Measurements from ENCODE around the gene TMEM106B.

Gene TMEM106B

GRCh38 chr7:12258074-12258473, 47.0 kb downstream of the TMEM106B start:
- Histone ChIP-seq H3K9me3 (ENCODE audit: control insufficient read depth, insufficient read depth, low read length) (no peaks in the 10 kb centered on the region), H3K27me3 (ENCODE audit: control insufficient read depth, low read length) (no peaks in the 10 kb centered on the region), H3K4me2 (ENCODE audit: low read length) (no peak overlapping the region), H3K9me2 (replicated peaks; ENCODE audit: control insufficient read depth, low read length) (no peaks in the 10 kb centered on the region), H3F3A (ENCODE audit: control insufficient read depth, insufficient read depth) (no peaks in the 10 kb centered on the region), H3K4me3 (ENCODE audit: low read length) (no peak overlapping the region), H4K20me1 (ENCODE audit: control insufficient read depth, insufficient read depth, low read depth, low read length) (no peaks in the 10 kb centered on the region), H3K27ac (ENCODE audit: low read depth, low read length) (no peak overlapping the region), H3K79me2 (ENCODE audit: control insufficient read depth, low read length) (no peaks in the 10 kb centered on the region), H3K4me1 (ENCODE audit: control insufficient read depth, low read length) (peaks cover 3% of the 10 kb centered on the region; the same call in 1 of the 2 replicates), H3K36me3 (ENCODE audit: control insufficient read depth, low read length) (no peaks in the 10 kb centered on the region)
- TF ChIP-seq CTCF (IDR thresholded peaks at IDR 0.05; ENCODE audit: low read depth, low read length, poor library complexity, severe bottlenecking), result no peak
- TF ChIP-seq EZH2phosphoT487 (IDR thresholded peaks at IDR 0.05; ENCODE audit: borderline replicate concordance, low read length), result no peak

GRCh38 chr7:12267542-12267941, 56.4 kb downstream of the TMEM106B start:
- H3K9me3 ChIP-seq (ENCODE audit: control insufficient read depth, insufficient read depth, low read length), result no peaks in the 10 kb centered on the region
- TF ChIP-seq CTCF (IDR thresholded peaks at IDR 0.05; ENCODE audit: low read depth, low read length, poor library complexity, severe bottlenecking) (no peak), EZH2phosphoT487 (IDR thresholded peaks at IDR 0.05; ENCODE audit: borderline replicate concordance, low read length) (no peak)
- no peaks in the 10 kb centered on the region for H4K20me1 ChIP-seq (ENCODE audit: control insufficient read depth, insufficient read depth, low read depth, low read length)
- no peak overlapping the region for H3K4me3 ChIP-seq (ENCODE audit: low read length)
- H3K9me2 ChIP-seq (replicated peaks; ENCODE audit: control insufficient read depth, low read length), result no peaks in the 10 kb centered on the region
- no peak overlapping the region for H3K27ac ChIP-seq (ENCODE audit: low read depth, low read length)
- H3K79me2 ChIP-seq (ENCODE audit: control insufficient read depth, low read length), result no peaks in the 10 kb centered on the region
- H3K4me2 ChIP-seq (ENCODE audit: low read length), result no peak overlapping the region
- H3K36me3 ChIP-seq (ENCODE audit: control insufficient read depth, low read length), result no peaks in the 10 kb centered on the region
- no peaks in the 10 kb centered on the region for H3F3A ChIP-seq (ENCODE audit: control insufficient read depth, insufficient read depth)
- no peaks in the 10 kb centered on the region for H3K27me3 ChIP-seq (ENCODE audit: control insufficient read depth, low read length)
- H3K4me1 ChIP-seq (ENCODE audit: control insufficient read depth, low read length), result no peaks in the 10 kb centered on the region

- Histone ChIP-seq H3K4me1 (ENCODE audit: control insufficient read depth, low read length) (no peaks in the 10 kb centered on the region), H4K20me1 (ENCODE audit: control insufficient read depth, insufficient read depth, low read depth, low read length) (no peaks in the 10 kb centered on the region), H3K27me3 (ENCODE audit: control insufficient read depth, low read length) (no peaks in the 10 kb centered on the region), H3K9me3 (ENCODE audit: control insufficient read depth, insufficient read depth, low read length) (no peaks in the 10 kb centered on the region), H3K9me2 (replicated peaks; ENCODE audit: control insufficient read depth, low read length) (no peaks in the 10 kb centered on the region), H3K4me3 (ENCODE audit: low read length) (no peak overlapping the region), H3K79me2 (ENCODE audit: control insufficient read depth, low read length) (no peaks in the 10 kb centered on the region), H3F3A (ENCODE audit: control insufficient read depth, insufficient read depth) (no peaks in the 10 kb centered on the region), H3K27ac (ENCODE audit: low read depth, low read length) (no peak overlapping the region), H3K36me3 (ENCODE audit: control insufficient read depth, low read length) (no peaks in the 10 kb centered on the region), H3K4me2 (ENCODE audit: low read length) (no peak overlapping the region)
- no peak for TF ChIP-seq CTCF (IDR thresholded peaks at IDR 0.05; ENCODE audit: low read depth, low read length, poor library complexity, severe bottlenecking)
- no peak for TF ChIP-seq EZH2phosphoT487 (IDR thresholded peaks at IDR 0.05; ENCODE audit: borderline replicate concordance, low read length)
These were observed 58.2 kb downstream of the TMEM106B start for GRCh38 chr7:12269100-12269895.

All from DOHH2 (cell line).